Measurements from ENCODE around the gene EXD3. TPM values are rescaled to one million over a fixed set of nuclear protein-coding genes. Genes with fewer than 3 reads are reported as not detected.

Gene EXD3
- polyA plus RNA-seq, 2 of the 4 experiments (the other 2 are of a cell fraction): 3.4 to 4.5 TPM

- DNase-seq (ENCODE audit: low read depth in 1 of 2, low spot score in 1 of 2) (no peak), FAIRE-seq (no peak), ATAC-seq (no peak)
- Histone ChIP-seq H3K27ac (no peak overlapping the region), H3K4me2 (no peak overlapping the region), H3K4me3 (no peak overlapping the region), H3K4me1 (peaks cover 23% of the 10 kb centered on the region), H3K9me3 (no peaks in the 10 kb centered on the region)
- ChIA-PET CTCF (interaction anchor here (0.9 to 4.9 kb wide), 10 partner anchors 9 to 130 kb away, joined by 3 to 21 read pairs (median 4); partner anchors contain the start of genes EXD3, NOXA1 and NRARP), POLR2A (interaction anchor here (0.5 to 1.9 kb wide), 4 partner anchors 9 to 165 kb away, joined by 3 to 12 read pairs (median 6); partner anchors contain the start of genes NRARP and TOR4A)
- no peak for TF ChIP-seq MAZ (IDR thresholded peaks at IDR 0.05; ENCODE audit: borderline replicate concordance, low read depth, low read length)
- WGBS (ENCODE audit: missing lambda C conversion rate): 86% methylated on average over 12 of the region's 15 CpGs
These were observed 129.9 kb downstream of the EXD3 start for GRCh38 chr9:137293094-137293481.

GRCh38 chr9:137286975-137287383, 136.0 kb downstream of the EXD3 start:
- no peak overlapping the region for H3K4me3 ChIP-seq
- no peak overlapping the region for H3K4me2 ChIP-seq
- ChIA-PET POLR2A (interaction anchor here (0.6 to 1.2 kb wide), 2 partner anchors 15 to 151 kb away, joined by 3 read pairs; partner anchors contain the start of gene NRARP), CTCF (interaction anchor here (0.6 to 2.3 kb wide), 33 partner anchors 8 to 274 kb away, joined by 3 to 18 read pairs (median 4); partner anchors contain the start of genes EXD3, NRARP, STPG3 and TOR4A)
- no peaks in the 10 kb centered on the region for H3K9me3 ChIP-seq
- WGBS (ENCODE audit: missing lambda C conversion rate): 51% methylated on average over 14 of the region's 14 CpGs
- FAIRE-seq: no peak
- peak; percentile 99 to 100 for ATAC-seq
- H3K27ac ChIP-seq: no peak overlapping the region
- DNase-seq (ENCODE audit: low read depth in 1 of 2, low spot score in 1 of 2): peak; percentile 88 to 94
- TF ChIP-seq MYC (IDR thresholded peaks at IDR 0.05; ENCODE audit: borderline replicate concordance, low read length): peak; percentile 23; the same call in 1 of the 2 replicates
- TF ChIP-seq CTCF (IDR thresholded peaks at IDR 0.05): peak; percentile 54
- TF ChIP-seq MAX (IDR thresholded peaks at IDR 0.05): peak; percentile 89
- TF ChIP-seq BHLHE40 (IDR thresholded peaks at IDR 0.05; ENCODE audit: low read depth, low read length): no peak
- TF ChIP-seq SREBF2 (IDR thresholded peaks at IDR 0.05): no peak
- TF ChIP-seq SMC3 (IDR thresholded peaks at IDR 0.05): peak; percentile 29; the same call in 2 of the 3 replicates
- TF ChIP-seq RAD21 (conservative IDR thresholded peaks at IDR 0.05 in 1 of 2, IDR thresholded peaks at IDR 0.05 in 1 of 2): peak; percentile 59 to 86
- peak; percentile 52 for TF ChIP-seq USF2 (IDR thresholded peaks at IDR 0.05)
- TF ChIP-seq HOXB13 (CRISPR knock-in tag; IDR thresholded peaks at IDR 0.05; ENCODE audit: low read depth): no peak
- TF ChIP-seq HOXB5 (CRISPR knock-in tag; IDR thresholded peaks at IDR 0.05): no peak
- peak; percentile 50 for TF ChIP-seq MAFK (IDR thresholded peaks at IDR 0.05; ENCODE audit: partially characterized antibody)
- peak; percentile 70; the same call in 1 of the 2 replicates for TF ChIP-seq E2F6 (IDR thresholded peaks at IDR 0.05; ENCODE audit: borderline replicate concordance, low read depth)
- H3K4me1 ChIP-seq: peaks cover 7% of the 10 kb centered on the region; the same call in 1 of the 3 replicates

- DNase-seq (ENCODE audit: low read depth in 1 of 2, low spot score in 1 of 2) (no peak), FAIRE-seq (no peak), ATAC-seq (no peak)
- Histone ChIP-seq H3K9me3 (no peaks in the 10 kb centered on the region), H3K4me3 (no peak overlapping the region), H3K4me2 (no peak overlapping the region), H3K4me1 (peaks cover 19% of the 10 kb centered on the region), H3K27ac (no peak overlapping the region)
- POLR2A ChIA-PET: no interaction called here
- TF ChIP-seq HMGXB4 (CRISPR knock-in tag; IDR thresholded peaks at IDR 0.05; ENCODE audit: borderline replicate concordance) (no peak), EHMT2 (IDR thresholded peaks at IDR 0.05; ENCODE audit: low read depth) (no peak), RAD21 (conservative IDR thresholded peaks at IDR 0.05 in 1 of 2, IDR thresholded peaks at IDR 0.05 in 1 of 2) (no peak), ZNF302 (CRISPR knock-in tag; IDR thresholded peaks at IDR 0.05) (no peak), FOSL2 (IDR thresholded peaks at IDR 0.05) (no peak), FOSL2 (CRISPR knock-in tag; IDR thresholded peaks at IDR 0.05) (no peak), HEYL (CRISPR knock-in tag; IDR thresholded peaks at IDR 0.05) (no peak)
- CTCF ChIA-PET: interaction anchor here (0.7 to 1.5 kb wide), 5 partner anchors 13 to 141 kb away, joined by 3 to 7 read pairs (median 5); partner anchors contain the start of genes EXD3, NOXA1 and NRARP
- WGBS (ENCODE audit: missing lambda C conversion rate): 95% methylated on average over 33 of the region's 39 CpGs
These were observed 141.4 kb downstream of the EXD3 start for GRCh38 chr9:137281345-137282116.
